ENCODE results near the gene RAP1GAP2.

DNA sequence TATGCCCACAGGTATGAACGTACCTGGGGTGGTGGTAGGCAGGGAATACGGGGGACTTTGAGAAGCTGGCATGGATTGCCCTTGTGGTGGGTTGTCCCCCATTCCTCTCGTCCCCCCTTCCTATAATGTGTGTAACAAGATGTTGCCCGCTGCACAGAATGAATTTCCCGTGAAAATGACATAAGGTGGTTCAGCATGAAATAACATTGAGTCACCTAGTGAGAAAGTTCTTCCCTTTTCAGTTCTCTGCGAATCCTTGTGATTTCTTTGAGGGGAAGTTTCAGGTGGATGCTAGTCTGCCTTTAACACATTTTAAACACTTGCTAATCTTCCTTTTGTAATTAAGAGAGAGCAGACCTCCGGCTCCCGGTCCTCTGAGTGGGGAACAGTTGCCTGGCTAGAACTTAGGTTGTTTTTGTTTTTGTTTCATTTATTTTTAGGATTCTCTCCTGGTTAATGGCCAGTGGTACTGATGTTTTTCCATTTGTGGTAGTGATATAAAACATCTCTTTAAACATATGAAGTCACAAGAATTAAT is 58.9 kb downstream of the RAP1GAP2 start:
- TF ChIP-seq, protein P1, sequence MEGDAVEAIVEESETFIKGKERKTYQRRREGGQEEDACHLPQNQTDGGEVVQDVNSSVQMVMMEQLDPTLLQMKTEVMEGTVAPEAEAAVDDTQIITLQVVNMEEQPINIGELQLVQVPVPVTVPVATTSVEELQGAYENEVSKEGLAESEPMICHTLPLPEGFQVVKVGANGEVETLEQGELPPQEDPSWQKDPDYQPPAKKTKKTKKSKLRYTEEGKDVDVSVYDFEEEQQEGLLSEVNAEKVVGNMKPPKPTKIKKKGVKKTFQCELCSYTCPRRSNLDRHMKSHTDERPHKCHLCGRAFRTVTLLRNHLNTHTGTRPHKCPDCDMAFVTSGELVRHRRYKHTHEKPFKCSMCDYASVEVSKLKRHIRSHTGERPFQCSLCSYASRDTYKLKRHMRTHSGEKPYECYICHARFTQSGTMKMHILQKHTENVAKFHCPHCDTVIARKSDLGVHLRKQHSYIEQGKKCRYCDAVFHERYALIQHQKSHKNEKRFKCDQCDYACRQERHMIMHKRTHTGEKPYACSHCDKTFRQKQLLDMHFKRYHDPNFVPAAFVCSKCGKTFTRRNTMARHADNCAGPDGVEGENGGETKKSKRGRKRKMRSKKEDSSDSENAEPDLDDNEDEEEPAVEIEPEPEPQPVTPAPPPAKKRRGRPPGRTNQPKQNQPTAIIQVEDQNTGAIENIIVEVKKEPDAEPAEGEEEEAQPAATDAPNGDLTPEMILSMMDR (conservative IDR thresholded peaks at IDR 0.05), result no peak
- TF ChIP-seq ZFX (IDR thresholded peaks at IDR 0.05), result no peak

Measured in C4-2B (cell line).